Measurements from ENCODE around the gene RNF215. TPM values are rescaled to one million over a fixed set of nuclear protein-coding genes. Genes with fewer than 3 reads are reported as not detected.

RNF215 gene
- total RNA-seq, 2 donors from 2014 or later, result 5.6 to 7.5 TPM

DNA sequence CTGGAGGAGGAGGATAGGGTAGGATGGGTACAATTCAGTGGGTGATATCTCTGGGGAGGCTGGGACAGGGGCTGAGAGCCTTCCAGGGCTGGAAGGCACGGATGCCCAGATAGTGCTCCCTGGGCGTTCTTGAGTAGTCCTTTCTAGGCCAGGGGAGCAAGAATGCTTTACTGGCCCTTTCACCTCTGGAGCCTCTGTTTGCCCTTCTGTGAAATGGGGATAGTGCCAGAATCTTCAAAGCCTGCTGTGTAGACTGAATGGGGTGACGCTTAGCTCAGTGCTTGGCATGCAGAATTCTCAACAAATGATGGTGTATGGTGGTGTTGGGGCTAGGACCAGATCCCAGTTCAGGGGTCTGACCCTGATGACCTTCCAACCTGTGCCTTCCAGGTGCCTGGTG, 46.0 kb upstream of the RNF215 start:
- TF ChIP-seq, protein P1, sequence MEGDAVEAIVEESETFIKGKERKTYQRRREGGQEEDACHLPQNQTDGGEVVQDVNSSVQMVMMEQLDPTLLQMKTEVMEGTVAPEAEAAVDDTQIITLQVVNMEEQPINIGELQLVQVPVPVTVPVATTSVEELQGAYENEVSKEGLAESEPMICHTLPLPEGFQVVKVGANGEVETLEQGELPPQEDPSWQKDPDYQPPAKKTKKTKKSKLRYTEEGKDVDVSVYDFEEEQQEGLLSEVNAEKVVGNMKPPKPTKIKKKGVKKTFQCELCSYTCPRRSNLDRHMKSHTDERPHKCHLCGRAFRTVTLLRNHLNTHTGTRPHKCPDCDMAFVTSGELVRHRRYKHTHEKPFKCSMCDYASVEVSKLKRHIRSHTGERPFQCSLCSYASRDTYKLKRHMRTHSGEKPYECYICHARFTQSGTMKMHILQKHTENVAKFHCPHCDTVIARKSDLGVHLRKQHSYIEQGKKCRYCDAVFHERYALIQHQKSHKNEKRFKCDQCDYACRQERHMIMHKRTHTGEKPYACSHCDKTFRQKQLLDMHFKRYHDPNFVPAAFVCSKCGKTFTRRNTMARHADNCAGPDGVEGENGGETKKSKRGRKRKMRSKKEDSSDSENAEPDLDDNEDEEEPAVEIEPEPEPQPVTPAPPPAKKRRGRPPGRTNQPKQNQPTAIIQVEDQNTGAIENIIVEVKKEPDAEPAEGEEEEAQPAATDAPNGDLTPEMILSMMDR (IDR thresholded peaks at IDR 0.05), result no peak
- Histone ChIP-seq H3K4me1 (no peaks in the 10 kb centered on the region), H3K36me3 (no peaks in the 10 kb centered on the region), H3K27ac (no peak overlapping the region), H3K27me3 (no peaks in the 10 kb centered on the region), H3K9me3 (no peaks in the 10 kb centered on the region), H3K4me3 (no peak overlapping the region)
- DNase-seq (ENCODE audit: low spot score), result no peak

DNA sequence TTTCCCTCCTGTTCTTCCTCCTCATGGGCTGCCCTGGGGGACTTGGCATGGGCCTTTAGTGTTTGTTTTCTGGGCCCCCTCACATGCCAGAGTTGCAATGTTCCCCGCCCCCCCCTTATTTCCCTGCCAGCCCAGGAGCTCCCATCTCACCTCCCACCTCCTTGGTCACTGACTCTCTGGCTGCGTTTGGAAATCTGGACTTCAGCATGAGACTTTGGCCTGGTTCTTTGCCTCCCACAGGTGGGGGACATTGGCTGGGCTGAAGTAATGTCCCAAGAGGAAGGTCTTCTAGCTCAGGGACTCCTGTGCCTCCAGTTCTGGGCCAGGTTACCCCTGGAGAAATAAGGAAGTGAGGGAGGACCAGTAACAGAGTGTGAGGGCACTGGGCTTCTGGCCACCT, 45.3 kb upstream of the RNF215 start:
- DNase-seq (ENCODE audit: low spot score), result no peak
- Histone ChIP-seq H3K9me3 (no peaks in the 10 kb centered on the region), H3K36me3 (no peaks in the 10 kb centered on the region), H3K4me1 (no peaks in the 10 kb centered on the region), H3K27me3 (no peaks in the 10 kb centered on the region), H3K27ac (no peak overlapping the region), H3K4me3 (no peak overlapping the region)
- TF ChIP-seq, protein P1 (IDR thresholded peaks at IDR 0.05), result no peak

DNA sequence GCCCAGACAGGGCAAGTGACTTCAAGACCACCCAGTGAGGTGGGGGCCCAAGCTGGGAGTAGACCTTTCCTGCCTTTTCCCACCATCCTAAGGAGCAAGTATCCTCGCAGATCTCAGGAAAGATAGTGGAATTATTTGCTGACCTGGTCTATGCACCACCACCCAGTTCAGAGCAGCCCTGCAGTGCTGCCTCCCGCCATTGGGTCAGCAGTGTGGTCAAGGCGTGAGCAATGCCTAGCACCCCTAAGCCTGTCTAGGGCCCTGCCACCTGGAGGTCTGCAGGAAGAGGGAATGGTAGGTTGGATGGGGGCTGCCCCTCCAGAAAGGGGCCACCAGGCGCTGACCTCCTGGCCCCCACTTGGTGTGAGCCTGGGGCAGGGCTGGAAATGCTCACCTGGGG, 44.9 kb upstream of the RNF215 start:
- H3K36me3 ChIP-seq, result no peaks in the 10 kb centered on the region
- TF ChIP-seq, protein P1 (IDR thresholded peaks at IDR 0.05), result no peak
- no peaks in the 10 kb centered on the region for H3K9me3 ChIP-seq
- no peak for DNase-seq (ENCODE audit: low spot score)
- H3K27me3 ChIP-seq, result no peaks in the 10 kb centered on the region
- H3K4me3 ChIP-seq, result no peak overlapping the region
- no peaks in the 10 kb centered on the region for H3K4me1 ChIP-seq
- no peak overlapping the region for H3K27ac ChIP-seq

DNA sequence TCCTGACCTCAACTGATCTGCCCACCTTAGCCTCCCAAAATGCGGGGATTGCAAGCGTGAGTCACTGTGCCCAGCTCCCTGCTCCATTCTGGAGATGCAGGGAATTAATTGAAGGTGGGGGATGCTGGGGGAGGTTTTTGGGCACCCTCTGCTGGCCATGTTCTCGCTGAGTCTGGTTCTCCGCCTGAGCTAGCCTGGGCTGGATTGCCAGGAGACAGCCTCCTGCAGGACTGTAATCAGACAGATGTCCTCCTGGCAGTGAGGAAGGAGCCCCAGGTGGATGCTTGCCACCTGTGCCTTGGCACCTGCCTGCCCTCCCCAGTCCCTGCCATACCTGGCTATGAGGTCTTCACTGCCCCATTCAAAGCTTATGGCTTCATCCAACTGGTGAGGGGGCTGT, 43.7 kb upstream of the RNF215 start:
- Histone ChIP-seq H3K36me3 (no peaks in the 10 kb centered on the region), H3K27me3 (no peaks in the 10 kb centered on the region), H3K4me1 (peaks cover 0 to 8% of the 10 kb centered on the region in 2 donors), H3K4me3 (no peak overlapping the region), H3K27ac (no peak overlapping the region), H3K9me3 (no peaks in the 10 kb centered on the region)
- TF ChIP-seq, protein P1 (IDR thresholded peaks at IDR 0.05), result no peak
- DNase-seq (ENCODE audit: low spot score), result no peak

DNA sequence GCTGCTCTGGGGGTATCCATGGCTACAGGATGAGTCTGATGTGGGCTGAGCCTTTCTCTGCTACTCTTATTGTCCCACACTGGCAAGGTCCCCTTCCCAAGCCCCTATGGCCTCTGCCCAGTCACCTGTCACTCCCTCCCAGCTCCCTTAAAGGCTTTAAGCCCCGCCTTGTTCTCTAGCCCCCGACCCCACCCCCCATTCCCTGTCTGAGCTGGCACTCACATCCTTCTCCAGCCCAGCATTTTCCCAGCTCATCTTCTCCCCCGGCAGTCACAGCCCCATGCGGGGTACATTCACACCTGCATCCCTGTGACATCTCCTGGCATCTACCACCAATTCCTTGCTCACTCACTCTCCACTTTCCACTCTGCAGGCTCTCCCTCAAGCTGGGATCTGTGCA, 42.7 kb upstream of the RNF215 start:
- H3K27me3 ChIP-seq, result no peaks in the 10 kb centered on the region
- no peak overlapping the region for H3K27ac ChIP-seq
- no peak overlapping the region for H3K4me3 ChIP-seq
- DNase-seq (ENCODE audit: low spot score), result no peak
- H3K9me3 ChIP-seq, result no peaks in the 10 kb centered on the region
- TF ChIP-seq, protein P1 (IDR thresholded peaks at IDR 0.05), result no peak
- no peaks in the 10 kb centered on the region for H3K36me3 ChIP-seq
- H3K4me1 ChIP-seq, result peaks cover 0 to 18% of the 10 kb centered on the region in 2 donors

DNA sequence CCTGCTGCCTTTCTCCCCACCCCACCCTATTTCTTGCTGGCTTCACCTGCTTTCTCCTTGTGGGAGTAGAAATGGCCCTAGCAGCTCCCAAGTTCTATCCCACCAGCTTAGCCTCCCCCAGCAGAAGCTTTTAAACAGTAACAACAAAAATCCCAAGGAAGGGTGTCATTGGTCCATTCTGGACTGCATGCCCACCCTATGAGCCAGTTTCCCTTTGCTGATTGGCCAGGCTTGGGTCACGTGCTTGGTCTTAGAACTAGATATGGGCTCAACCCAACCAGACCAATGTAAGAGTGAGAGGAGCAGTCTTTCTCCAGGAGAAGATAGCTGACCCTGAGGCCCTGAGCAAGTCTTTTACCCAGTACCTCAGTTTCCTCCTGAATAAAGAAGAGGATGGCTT, 40.7 kb upstream of the RNF215 start:
- DNase-seq (ENCODE audit: low spot score), result no peak
- H3K4me3 ChIP-seq, result no peak overlapping the region
- TF ChIP-seq, protein P1 (IDR thresholded peaks at IDR 0.05), result no peak
- H3K9me3 ChIP-seq, result no peaks in the 10 kb centered on the region
- H3K36me3 ChIP-seq, result no peaks in the 10 kb centered on the region
- H3K27ac ChIP-seq, result no peak overlapping the region
- H3K27me3 ChIP-seq, result no peaks in the 10 kb centered on the region
- peaks cover 0 to 31% of the 10 kb centered on the region in 2 donors for H3K4me1 ChIP-seq
